Body of pancreas (tissue), 4 donors: ENCODE results near the gene NCBP1.

Experiments
- CTCF ChIP-seq, 7 experiments: fragments of 450-650 bp in 4 of 7; fragments of 200-600 bp in 3 of 7; sonication (generic) in 3 of 7; IDR thresholded peaks; one replicate each; pipeline ENCODE4 v1.5.1; 2016 to 2019; ENCODE audit warnings: antibody characterized with exemption in 7 of 7
- POLR2A ChIP-seq, 3 donors: fragments of 450-650 bp; IDR thresholded peaks; one replicate each; pipeline ENCODE4 v1.6.1; 2016; ENCODE audit warnings: antibody characterized with exemption in 3 of 3, mild to moderate bottlenecking in 2 of 3

GRCh38 chr9:97660847-97661246, 27.2 kb downstream of the NCBP1 start:
- TF ChIP-seq CTCF (IDR thresholded peaks at IDR 0.05) (no peak), POLR2A (IDR thresholded peaks at IDR 0.05) (no peak)
